HepG2 (cell line): ENCODE results near the gene ODAD4. TPM values are rescaled to one million over a fixed set of nuclear protein-coding genes. Genes with fewer than 3 reads are reported as not detected.

Experiments used
- ATAC-seq: fragments of 200-7000 bp; cut with Tn5 transposase; 3 replicates; pipeline ENCODE4 v1.9.1; 2020; ENCODE audit warnings: mild to moderate bottlenecking, moderate library complexity
- BruUV-seq: library from RNA; stranded (reverse); fragments of 400-500 nt; replicated peaks from 2 replicates; lab custom pipeline; 2021; lab: Mats Ljungman, UMichigan
- CTCF ChIA-PET: fragments of 300-600 bp; formaldehyde crosslinking; extraction: SDS; loops from one replicate; lab custom pipeline; 2021; ENCODE audit warnings: low total read pairs, inconsistent platforms, low intra/inter-chr PET ratio; lab: Yijun Ruan, JAX
- POLR2A ChIA-PET: fragments of 350-600 bp; sonication (Branson Sonifier 250); formaldehyde crosslinking; loops from one replicate; lab custom pipeline; 2020; ENCODE audit warnings: antibody characterized with exemption, inconsistent platforms; lab: Yijun Ruan, JAX
- DNase-seq: peaks from one replicate; pipeline ENCODE4 v3.0.0-alpha.2; 2015; ENCODE audit warnings: low spot score
- FAIRE-seq: peaks from 3 replicates; lab custom pipeline; 2011; peaks lifted over from hg19 to GRCh38; lab: Jason Lieb, UNC
- H2AFZ ChIP-seq: one replicate; pipeline ENCODE4 v1.6.1; 2011; ENCODE audit warnings: low read length, inconsistent platforms
- H3K27ac ChIP-seq: fragments of 300-600 bp; 3 replicates; pipeline ENCODE4 v1.8.0; 2011; ENCODE audit warnings: mixed run types, mild to moderate bottlenecking, mixed read lengths, low read length, inconsistent platforms; ENCODE audit not compliant: insufficient read depth; ENCODE audit errors: extremely low read length
- H3K27me3 ChIP-seq, 2 experiments: fragments of 200-600 bp in 1 of 2; 2 replicates in 1 of 2; 3 replicates in 1 of 2; pipeline versions ENCODE4 v1.6.0 to v1.8.0; 2011; ENCODE audit warnings: low read length in 2 of 2, mild to moderate bottlenecking in 2 of 2, moderate library complexity in 2 of 2, inconsistent platforms in 1 of 2; ENCODE audit not compliant: insufficient read depth in 2 of 2, control insufficient read depth in 1 of 2
- H3K36me3 ChIP-seq, 2 experiments: fragments of 200-600 bp in 1 of 2; replicated peaks in 1 of 2; 2 replicates in 1 of 2; 3 replicates in 1 of 2; pipeline versions ENCODE4 v1.5.1 to v1.8.0; 2011; ENCODE audit warnings: low read length in 2 of 2, inconsistent platforms in 1 of 2; ENCODE audit not compliant: insufficient read depth in 2 of 2, control insufficient read depth in 1 of 2
- H3K4me1 ChIP-seq: 2 replicates; pipeline ENCODE4 v1.5.1; 2012; ENCODE audit warnings: low read length, inconsistent platforms; ENCODE audit not compliant: insufficient read depth
- H3K4me2 ChIP-seq: 2 replicates; pipeline ENCODE4 v1.6.0; 2011; ENCODE audit warnings: low read depth, low read length, inconsistent platforms
- H3K4me3 ChIP-seq, 3 experiments: fragments of 200-600 bp in 1 of 3; sonication (generic), shearing (Covaris generic) in 1 of 3; replicated peaks in 1 of 3; 2 replicates each; pipeline ENCODE4 v1.5.1; 2011 to 2016; ENCODE audit warnings: low read length in 3 of 3, inconsistent platforms in 2 of 3, low read depth in 2 of 3, mild to moderate bottlenecking in 2 of 3, control low read depth in 1 of 3, mixed read lengths in 1 of 3; ENCODE audit not compliant: insufficient read depth in 1 of 3
- H3K79me2 ChIP-seq: one replicate; pipeline ENCODE4 v1.6.1; 2011; ENCODE audit warnings: low read length, inconsistent platforms; ENCODE audit not compliant: insufficient read depth
- H3K9ac ChIP-seq: 2 replicates; pipeline ENCODE4 v1.6.0; 2011; ENCODE audit warnings: mild to moderate bottlenecking, low read depth, low read length, inconsistent platforms; ENCODE audit not compliant: insufficient read depth
- H3K9me3 ChIP-seq: 2 replicates; pipeline ENCODE4 v1.5.1; 2012; ENCODE audit warnings: mild to moderate bottlenecking, low read length
- H4K20me1 ChIP-seq: 2 replicates; pipeline ENCODE4 v1.6.0; 2011; ENCODE audit warnings: inconsistent platforms, mild to moderate bottlenecking, low read length, moderate library complexity; ENCODE audit not compliant: insufficient read depth
- AGO1 ChIP-seq: fragments of 200-400 bp; formaldehyde crosslinking; IDR thresholded peaks from 2 replicates; pipeline ENCODE4 v1.6.1; 2017; ENCODE audit warnings: mild to moderate bottlenecking, low read depth, low read length, moderate library complexity; ENCODE audit not compliant: poor library complexity, severe bottlenecking
- CAMTA2 ChIP-seq: sonication (generic); formaldehyde crosslinking; IDR thresholded peaks from 2 replicates; pipeline ENCODE4 v1.4.0; 2020; ENCODE audit warnings: mild to moderate bottlenecking, missing genetic modification reagents, borderline replicate concordance
- CBFB ChIP-seq: sonication (generic); formaldehyde crosslinking; IDR thresholded peaks from 2 replicates; pipeline ENCODE4 v1.4.0; 2020; ENCODE audit warnings: missing genetic modification reagents
- EHMT2 ChIP-seq: fragments of 200-600 bp; sonication (generic); IDR thresholded peaks from 2 replicates; pipeline ENCODE4 v1.7.0; 2017; ENCODE audit warnings: antibody characterized with exemption, low read depth, low read length, borderline replicate concordance
- HDAC2 ChIP-seq: sonication (generic); formaldehyde crosslinking; IDR thresholded peaks from 2 replicates; pipeline ENCODE4 v1.4.0; 2020; ENCODE audit warnings: missing genetic modification reagents
- HOXA3 ChIP-seq: sonication (generic); formaldehyde crosslinking; IDR thresholded peaks from 2 replicates; pipeline ENCODE4 v1.5.0; 2020; ENCODE audit warnings: missing genetic modification reagents
- KMT2B ChIP-seq: IDR thresholded peaks from 2 replicates; pipeline ENCODE4 v1.6.1; 2016; ENCODE audit warnings: missing genetic modification reagents, missing compliant biosample characterization
- RARA ChIP-seq: IDR thresholded peaks from 2 replicates; pipeline ENCODE4 v1.6.1; 2016; ENCODE audit warnings: missing genetic modification reagents, missing compliant biosample characterization
- REPIN1 ChIP-seq: sonication (generic); formaldehyde crosslinking; IDR thresholded peaks from 2 replicates; pipeline ENCODE4 v1.8.0; 2022; ENCODE audit warnings: missing genetic modification reagents, low read depth, mild to moderate bottlenecking, borderline replicate concordance
- ZFP37 ChIP-seq: sonication (generic); formaldehyde crosslinking; IDR thresholded peaks from 2 replicates; pipeline ENCODE4 v1.4.0; 2020; ENCODE audit warnings: missing genetic modification reagents, borderline replicate concordance
- ZFX ChIP-seq: sonication (generic); formaldehyde crosslinking; IDR thresholded peaks from 2 replicates; pipeline ENCODE4 v1.4.0; 2020; ENCODE audit warnings: mild to moderate bottlenecking, low read depth, missing genetic modification reagents, moderate library complexity
- ZMYM4 ChIP-seq: sonication (generic); formaldehyde crosslinking; IDR thresholded peaks from 2 replicates; pipeline ENCODE4 v1.8.1; 2023; ENCODE audit warnings: mild to moderate bottlenecking, missing genetic modification reagents
- WGBS: methylation state at CpG from one replicate; pipeline ENCODE4 v1.1.6; 2017; ENCODE audit warnings: low lambda C conversion rate; 5-methylcytosine and 5-hydroxymethylcytosine counted together
- in situ Hi-C: cut with HindIII; loops from 2 replicates; pipeline ENCODE4 v1.10.0; 2017; ENCODE audit warnings: low pct_unique_long_range_greater_than_20kb; ENCODE audit not compliant: extremely low pct_ligation_motif_present
- intact Hi-C: fragments of 100-400 bp; cut with micrococcal nuclease; formaldehyde crosslinking; loops from one replicate; pipeline ENCODE4 v1.10.0; 2022; ENCODE audit not compliant: unreplicated experiment
- polyA plus RNA-seq, 8 experiments: library from polyadenylated mRNA; depleted of rRNA in 3 of 8; stranded (reverse) in 7 of 8; unstranded in 1 of 8; fragments of >200 nt; fragmentation: Illumina TruSeq in 4 of 8; extraction: Trizol in 4 of 8; gene quantifications; 2 replicates each; pipeline versions ENCODE4 v1.2.1 to v1.2.3, GENCODE V29; 2011 to 2016; ENCODE audit warnings: low read depth in 4 of 8, missing spikeins in 1 of 8, mixed read lengths in 1 of 8; ENCODE audit not compliant: insufficient read depth in 1 of 8
- total RNA-seq, 5 experiments: library from RNA; depleted of rRNA; stranded (reverse); fragments of >200 nt; fragmentation: Illumina TruSeq; extraction: Trizol; gene quantifications; 2 replicates each; pipeline ENCODE4 v1.2.3, GENCODE V29; 2016; ENCODE audit warnings: low read depth in 1 of 5
- TF ChIP-seq, protein P1 (sequence below): sonication (generic); formaldehyde crosslinking; IDR thresholded peaks from 2 replicates; pipeline ENCODE4 v1.4.0; 2020; ENCODE audit warnings: missing genetic modification reagents, mild to moderate bottlenecking, borderline replicate concordance
- TF ChIP-seq, protein P2 (sequence below): sonication (generic); formaldehyde crosslinking; IDR thresholded peaks from 2 replicates; pipeline ENCODE4 v1.8.1; 2023; ENCODE audit warnings: mild to moderate bottlenecking, missing genetic modification reagents
- TF ChIP-seq, protein P3 (sequence below): sonication (generic); formaldehyde crosslinking; IDR thresholded peaks from 2 replicates; pipeline ENCODE4 v1.4.0; 2020; ENCODE audit warnings: missing genetic modification reagents

The ODAD4 gene
- total and polyA plus RNA-seq, 2 of the 13 experiments (the other 11 are each of a cell fraction or from before 2014, with no cell fraction given) = 0.48 to 0.53 TPM

DNA sequence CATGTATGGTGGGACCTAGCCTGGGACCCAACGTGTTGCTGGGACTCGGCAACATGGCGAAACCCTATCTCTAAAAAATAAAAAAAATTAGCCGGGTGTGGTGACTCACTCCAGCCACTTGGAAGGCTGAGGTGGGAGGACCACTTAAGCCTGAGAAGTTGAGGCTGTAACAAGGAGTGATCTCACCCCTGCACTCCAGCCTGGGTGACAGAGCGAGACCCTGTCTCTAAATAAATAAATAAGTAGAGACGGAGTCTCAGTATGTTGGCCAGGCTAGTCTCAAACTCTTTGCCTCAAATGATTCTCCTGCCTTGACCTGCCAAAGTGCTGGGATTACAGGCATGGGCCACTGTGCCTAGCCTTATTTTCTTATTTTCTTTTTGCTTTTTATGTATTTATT is 26.1 kb downstream of the ODAD4 start (continued):
- TF ChIP-seq, protein P1, sequence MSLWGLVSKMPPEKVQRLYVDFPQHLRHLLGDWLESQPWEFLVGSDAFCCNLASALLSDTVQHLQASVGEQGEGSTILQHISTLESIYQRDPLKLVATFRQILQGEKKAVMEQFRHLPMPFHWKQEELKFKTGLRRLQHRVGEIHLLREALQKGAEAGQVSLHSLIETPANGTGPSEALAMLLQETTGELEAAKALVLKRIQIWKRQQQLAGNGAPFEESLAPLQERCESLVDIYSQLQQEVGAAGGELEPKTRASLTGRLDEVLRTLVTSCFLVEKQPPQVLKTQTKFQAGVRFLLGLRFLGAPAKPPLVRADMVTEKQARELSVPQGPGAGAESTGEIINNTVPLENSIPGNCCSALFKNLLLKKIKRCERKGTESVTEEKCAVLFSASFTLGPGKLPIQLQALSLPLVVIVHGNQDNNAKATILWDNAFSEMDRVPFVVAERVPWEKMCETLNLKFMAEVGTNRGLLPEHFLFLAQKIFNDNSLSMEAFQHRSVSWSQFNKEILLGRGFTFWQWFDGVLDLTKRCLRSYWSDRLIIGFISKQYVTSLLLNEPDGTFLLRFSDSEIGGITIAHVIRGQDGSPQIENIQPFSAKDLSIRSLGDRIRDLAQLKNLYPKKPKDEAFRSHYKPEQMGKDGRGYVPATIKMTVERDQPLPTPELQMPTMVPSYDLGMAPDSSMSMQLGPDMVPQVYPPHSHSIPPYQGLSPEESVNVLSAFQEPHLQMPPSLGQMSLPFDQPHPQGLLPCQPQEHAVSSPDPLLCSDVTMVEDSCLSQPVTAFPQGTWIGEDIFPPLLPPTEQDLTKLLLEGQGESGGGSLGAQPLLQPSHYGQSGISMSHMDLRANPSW (CRISPR knock-in tag) = no peak
- no peak for TF ChIP-seq CAMTA2 (CRISPR knock-in tag)
- no peak for TF ChIP-seq KMT2B
- no peak for TF ChIP-seq REPIN1 (CRISPR knock-in tag)
- TF ChIP-seq EHMT2 = no peak
- TF ChIP-seq CBFB = no peak
- no peak for TF ChIP-seq ZFP37 (CRISPR knock-in tag)
- TF ChIP-seq AGO1 = no peak
- TF ChIP-seq, all 625 proteins: peak for 0

DNA sequence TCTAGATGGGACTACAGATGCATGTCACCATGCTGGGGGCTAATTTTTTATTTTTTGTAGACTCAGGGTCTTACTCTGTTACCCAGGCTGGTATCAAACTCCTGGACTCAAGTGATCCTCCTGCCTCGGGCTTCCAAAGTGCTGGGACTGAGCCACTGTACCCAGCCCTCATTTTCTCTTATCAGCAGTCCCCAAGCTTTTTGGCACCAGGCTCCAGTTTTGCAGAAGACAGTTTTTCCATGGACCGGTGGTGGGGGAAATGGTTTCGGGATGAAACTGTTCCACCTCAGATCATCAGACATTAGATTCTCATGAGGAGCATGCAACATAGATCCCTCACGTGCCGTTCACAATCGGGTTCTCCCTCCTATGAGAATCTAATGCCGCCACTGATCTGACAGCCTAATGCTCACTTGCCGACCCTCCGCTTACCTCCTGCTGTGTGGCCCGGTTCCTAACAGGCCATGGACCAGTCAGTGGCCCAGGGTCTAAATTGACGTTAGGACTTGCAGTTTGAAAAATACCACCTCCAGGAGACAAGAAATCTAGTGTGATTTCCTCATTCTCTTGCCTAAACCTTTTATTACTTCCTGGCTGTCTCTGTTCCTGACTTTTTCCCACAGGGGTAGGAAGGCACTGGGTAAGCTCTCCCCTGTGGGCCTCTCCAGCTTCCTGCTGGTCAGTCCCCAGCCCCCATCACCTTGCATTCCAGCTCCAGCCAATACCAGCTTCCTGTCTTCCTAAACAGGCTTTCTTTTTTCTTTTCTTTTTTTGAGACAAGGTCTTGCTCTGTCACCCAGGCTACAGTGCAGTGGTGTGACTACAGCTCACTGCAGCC is 26.8 kb downstream of the ODAD4 start:
- Histone ChIP-seq H3K27me3 (peaks cover 3 to 19% of the 10 kb centered on the region in 2 experiments; a peak in 4 of 5 replicates), H3K4me3 (peak overlapping the region in 2 of 3 experiments; percentile 4 to 18; a peak in 2 of 6 replicates), H3K27ac (peak overlapping the region; percentile 56), H2AFZ (peak overlapping the region; percentile 64), H3K36me3 (no peaks in the 10 kb centered on the region), H3K4me2 (peak overlapping the region; percentile 64), H3K79me2 (no peaks in the 10 kb centered on the region), H3K9ac (peak overlapping the region; percentile 27; the same call in 1 of the 2 replicates), H3K4me1 (peaks cover 60% of the 10 kb centered on the region), H4K20me1 (no peaks in the 10 kb centered on the region), H3K9me3 (no peaks in the 10 kb centered on the region)
- FAIRE-seq (peak; percentile 84), ATAC-seq (peak; percentile 24), DNase-seq (peak; percentile 75)
- ChIA-PET POLR2A (interaction anchor here (0.7 to 4.6 kb wide), 11 partner anchors 9 to 269 kb away, joined by 3 to 62 read pairs (median 4); partner anchors contain the start of genes ACLY, CNP, EIF1 and KLHL11), CTCF (no interaction called here)
- in situ Hi-C loops (loop anchor here (5.0 kb wide), 1 partner anchor 220 kb away; no protein-coding TSS in a partner anchor), intact Hi-C loops (loop anchor here (5.0 kb wide), 2 partner anchors 40 to 145 kb away; partner anchors contain the start of genes ACLY, FKBP10 and P3H4)
- BruUV-seq = no TSS peak
- 52% methylated on average over 11 of the region's 11 CpGs for WGBS
- TF ChIP-seq ZFX = peak; percentile 62
- TF ChIP-seq, protein P2, sequence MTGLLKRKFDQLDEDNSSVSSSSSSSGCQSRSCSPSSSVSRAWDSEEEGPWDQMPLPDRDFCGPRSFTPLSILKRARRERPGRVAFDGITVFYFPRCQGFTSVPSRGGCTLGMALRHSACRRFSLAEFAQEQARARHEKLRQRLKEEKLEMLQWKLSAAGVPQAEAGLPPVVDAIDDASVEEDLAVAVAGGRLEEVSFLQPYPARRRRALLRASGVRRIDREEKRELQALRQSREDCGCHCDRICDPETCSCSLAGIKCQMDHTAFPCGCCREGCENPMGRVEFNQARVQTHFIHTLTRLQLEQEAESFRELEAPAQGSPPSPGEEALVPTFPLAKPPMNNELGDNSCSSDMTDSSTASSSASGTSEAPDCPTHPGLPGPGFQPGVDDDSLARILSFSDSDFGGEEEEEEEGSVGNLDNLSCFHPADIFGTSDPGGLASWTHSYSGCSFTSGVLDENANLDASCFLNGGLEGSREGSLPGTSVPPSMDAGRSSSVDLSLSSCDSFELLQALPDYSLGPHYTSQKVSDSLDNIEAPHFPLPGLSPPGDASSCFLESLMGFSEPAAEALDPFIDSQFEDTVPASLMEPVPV = no peak
- TF ChIP-seq HDAC2 (CRISPR knock-in tag) = peak; percentile 50; the same call in 1 of the 2 replicates
- peak; percentile 43; the same call in 1 of the 2 replicates for TF ChIP-seq HOXA3 (CRISPR knock-in tag)
- TF ChIP-seq RARA = peak; percentile 25; the same call in 1 of the 2 replicates
- TF ChIP-seq ZMYM4 (CRISPR knock-in tag) = no peak; the same call in 1 of the 2 replicates
- TF ChIP-seq, protein P3, sequence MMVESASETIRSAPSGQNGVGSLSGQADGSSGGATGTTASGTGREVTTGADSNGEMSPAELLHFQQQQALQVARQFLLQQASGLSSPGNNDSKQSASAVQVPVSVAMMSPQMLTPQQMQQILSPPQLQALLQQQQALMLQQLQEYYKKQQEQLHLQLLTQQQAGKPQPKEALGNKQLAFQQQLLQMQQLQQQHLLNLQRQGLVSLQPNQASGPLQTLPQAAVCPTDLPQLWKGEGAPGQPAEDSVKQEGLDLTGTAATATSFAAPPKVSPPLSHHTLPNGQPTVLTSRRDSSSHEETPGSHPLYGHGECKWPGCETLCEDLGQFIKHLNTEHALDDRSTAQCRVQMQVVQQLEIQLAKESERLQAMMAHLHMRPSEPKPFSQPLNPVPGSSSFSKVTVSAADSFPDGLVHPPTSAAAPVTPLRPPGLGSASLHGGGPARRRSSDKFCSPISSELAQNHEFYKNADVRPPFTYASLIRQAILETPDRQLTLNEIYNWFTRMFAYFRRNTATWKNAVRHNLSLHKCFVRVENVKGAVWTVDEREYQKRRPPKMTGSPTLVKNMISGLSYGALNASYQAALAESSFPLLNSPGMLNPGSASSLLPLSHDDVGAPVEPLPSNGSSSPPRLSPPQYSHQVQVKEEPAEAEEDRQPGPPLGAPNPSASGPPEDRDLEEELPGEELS = peak; percentile 55
